ENCODE measurements around the gene WDR74. TPM values are rescaled to one million over a fixed set of nuclear protein-coding genes. Genes with fewer than 3 reads are reported as not detected.
A peak's percentile ranks its signal among the peaks of the same experiment; 100 is the strongest.

The WDR74 gene
- total and polyA plus RNA-seq, 9 of the 15 experiments (the other 6 are each of a cell fraction or from before 2014, with no cell fraction given): 32.7 to 210 (median 114) TPM

DNA sequence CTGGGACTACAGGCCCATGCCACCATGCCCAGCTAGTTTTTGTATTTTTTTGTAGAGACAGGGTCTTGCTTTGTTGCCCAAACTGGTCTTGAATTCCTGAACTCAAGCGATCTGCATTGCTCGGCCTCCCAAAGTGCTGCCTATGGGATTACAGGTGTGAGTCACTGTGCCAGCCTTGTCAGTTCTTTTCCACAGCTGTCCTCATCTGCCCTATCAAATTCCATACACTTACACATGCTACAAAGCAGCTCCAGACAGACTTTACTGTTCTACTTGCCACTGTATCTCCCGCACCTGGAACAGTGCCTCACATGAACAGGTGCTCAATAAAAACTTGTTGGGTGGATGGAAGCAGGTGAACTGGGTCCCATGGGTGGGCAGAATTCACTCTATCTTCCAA lies 15.7 kb downstream of the WDR74 start:
- CTCF ChIA-PET (ENCODE audit: low intra/inter-chr PET ratio): no interaction called here
- Histone ChIP-seq H4K20me1 (replicated peaks; ENCODE audit: control insufficient read depth, insufficient read depth, low read length) (no peaks in the 10 kb centered on the region), H3K4me2 (ENCODE audit: insufficient read depth, low read length) (no peak overlapping the region), H3K4me3 (no peak overlapping the region), H3K79me2 (ENCODE audit: control insufficient read depth, insufficient read depth, low read length) (peaks cover 11% of the 10 kb centered on the region; the same call in 2 of the 3 replicates), H3K27me3 (ENCODE audit: control insufficient read depth in 2 of 2, insufficient read depth in 2 of 2, low read length in 2 of 2) (no peaks in the 10 kb centered on the region), H3K9ac (ENCODE audit: insufficient read depth in 1 of 2, low read depth in 2 of 2, low read length in 2 of 2) (no peak overlapping the region), H3K4me1 (replicated peaks in 1 of 2; ENCODE audit: control insufficient read depth in 2 of 2, insufficient read depth in 2 of 2, low read length in 2 of 2) (no peaks in the 10 kb centered on the region), H3K9me1 (ENCODE audit: control insufficient read depth, insufficient read depth, low read length) (no peaks in the 10 kb centered on the region), H3K27ac (ENCODE audit: extremely low read depth, low read depth, low read length) (no peak overlapping the region), H3K9me3 (replicated peaks; ENCODE audit: control insufficient read depth, insufficient read depth, low read depth, low read length) (no peaks in the 10 kb centered on the region), H3K36me3 (ENCODE audit: control insufficient read depth, insufficient read depth, low read length) (peaks cover 72% of the 10 kb centered on the region), H2AFZ (ENCODE audit: low read depth, low read length) (no peak overlapping the region)
- no TSS peak for BruUV-seq (replicated peaks)
- in situ Hi-C loops (cut with MboI): no loop called here
- intact Hi-C loops (cut with micrococcal nuclease): no loop called here
- POLR2A ChIA-PET: interaction anchor here (0.7 to 1.8 kb wide), 8 partner anchors 8 to 57 kb away, joined by 3 to 14 read pairs (median 4); partner anchors contain the start of genes NXF1 and SLC3A2
- WGBS (ENCODE audit: insufficient coverage, low coverage, missing lambda C conversion rate): 80% methylated on average over 3 of the region's 3 CpGs
- no peak for TF ChIP-seq ZBED1 (IDR thresholded peaks at IDR 0.05)
- no peak for TF ChIP-seq ZNF707 (CRISPR knock-in tag; conservative IDR thresholded peaks at IDR 0.05)
- DNase-seq (ENCODE audit: extremely low read depth in 1 of 4, low spot score in 3 of 4) (peak in 1 of 4 experiments; percentile 4), FAIRE-seq (no peak), ATAC-seq (no peak)

DNA sequence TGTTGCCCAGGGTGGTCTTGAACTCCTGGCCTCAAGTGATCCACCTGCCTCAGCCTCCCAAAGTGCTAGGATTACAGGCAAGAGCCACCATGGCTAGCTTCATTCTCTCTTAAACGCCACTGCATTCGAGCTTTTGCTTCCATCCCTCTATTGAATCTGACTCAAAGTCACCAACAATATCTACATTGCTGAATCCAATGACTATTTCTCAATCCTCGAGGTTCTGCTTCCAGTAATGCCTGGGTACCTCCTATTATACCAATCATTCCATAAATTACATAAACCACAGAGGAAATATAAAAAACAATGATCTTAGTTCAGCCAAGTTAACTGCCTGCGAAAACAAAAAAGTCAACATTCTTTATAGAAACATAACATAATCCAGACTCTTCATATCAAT lies 22.3 kb downstream of the WDR74 start:
- Histone ChIP-seq H3K9me3 (replicated peaks; ENCODE audit: control insufficient read depth, insufficient read depth, low read depth, low read length) (no peaks in the 10 kb centered on the region), H3K27me3 (ENCODE audit: control insufficient read depth in 2 of 2, insufficient read depth in 2 of 2, low read length in 2 of 2) (no peaks in the 10 kb centered on the region), H3K4me1 (replicated peaks in 1 of 2; ENCODE audit: control insufficient read depth in 2 of 2, insufficient read depth in 2 of 2, low read length in 2 of 2) (no peaks in the 10 kb centered on the region; a peak in 1 of 5 replicates), H2AFZ (ENCODE audit: low read depth, low read length) (no peak overlapping the region), H3K79me2 (ENCODE audit: control insufficient read depth, insufficient read depth, low read length) (no peaks in the 10 kb centered on the region), H3K4me2 (ENCODE audit: insufficient read depth, low read length) (no peak overlapping the region), H3K27ac (ENCODE audit: extremely low read depth, low read depth, low read length) (no peak overlapping the region), H3K9ac (ENCODE audit: insufficient read depth in 1 of 2, low read depth in 2 of 2, low read length in 2 of 2) (no peak overlapping the region), H4K20me1 (replicated peaks; ENCODE audit: control insufficient read depth, insufficient read depth, low read length) (no peaks in the 10 kb centered on the region), H3K9me1 (ENCODE audit: control insufficient read depth, insufficient read depth, low read length) (no peaks in the 10 kb centered on the region), H3K36me3 (ENCODE audit: control insufficient read depth, insufficient read depth, low read length) (peaks cover 23% of the 10 kb centered on the region; the same call in 2 of the 3 replicates), H3K4me3 (no peak overlapping the region)
- intact Hi-C loops (cut with micrococcal nuclease) (no loop called here), in situ Hi-C loops (cut with MboI) (no loop called here)
- no TSS peak for BruUV-seq (replicated peaks)
- FAIRE-seq (no peak), ATAC-seq (no peak), DNase-seq (ENCODE audit: extremely low read depth in 1 of 4, low spot score in 3 of 4) (no peak)
- CTCF ChIA-PET (ENCODE audit: low intra/inter-chr PET ratio): no interaction called here
- TF ChIP-seq PURB (CRISPR knock-in tag; IDR thresholded peaks at IDR 0.05; ENCODE audit: low read depth): no peak
- TF ChIP-seq ZNF175 (CRISPR knock-in tag; IDR thresholded peaks at IDR 0.05; ENCODE audit: low read depth): no peak
- no peak for TF ChIP-seq HNRNPK (IDR thresholded peaks at IDR 0.05; ENCODE audit: low read depth, low read length, poor library complexity, severe bottlenecking)
- 91% methylated on average over 4 of the region's 4 CpGs for WGBS (ENCODE audit: insufficient coverage, low coverage, missing lambda C conversion rate)
- POLR2A ChIA-PET: interaction anchor here (0.9 to 4.5 kb wide), 8 partner anchors 10 to 31 kb away, joined by 3 to 40 read pairs (median 10); partner anchors contain the start of genes NXF1, STX5 and TEX54

Data from K562 (cell line).